K562 (cell line): ENCODE measurements around the gene RNU2-63P. TPM values are rescaled to one million over a fixed set of nuclear protein-coding genes. Genes with fewer than 3 reads are reported as not detected.

Source experiments
- ATAC-seq: fragments of 200-7000 bp; cut with Tn5 transposase; 3 replicates; pipeline ENCODE4 v1.9.1; 2020; ENCODE audit warnings: moderate library complexity
- BruUV-seq: library from RNA; stranded (reverse); fragments of 400-500 nt; replicated peaks from 2 replicates; lab custom pipeline; 2021; lab: Mats Ljungman, UMichigan
- CTCF ChIA-PET: fragments of 300-600 bp; formaldehyde crosslinking; extraction: SDS; loops from one replicate; lab custom pipeline; 2021; ENCODE audit warnings: low intra/inter-chr PET ratio; lab: Yijun Ruan, JAX
- POLR2A ChIA-PET: fragments of 300-600, 350-650 bp; sonication (Branson Sonifier 250); formaldehyde crosslinking; extraction: SDS; loops from one replicate; lab custom pipeline; 2021; ENCODE audit warnings: antibody characterized with exemption, inconsistent platforms; lab: Yijun Ruan, JAX
- DNase-seq, 4 experiments: peaks; one replicate each; pipeline versions ENCODE4 v3.0.0 to v3.0.0-alpha.2; 2011 to 2018; ENCODE audit warnings: low spot score in 3 of 4, mixed read lengths in 3 of 4; ENCODE audit errors: extremely low read depth in 1 of 4
- FAIRE-seq: peaks from 2 replicates; lab custom pipeline; 2011; peaks lifted over from hg19 to GRCh38; lab: Jason Lieb, UNC
- H2AFZ ChIP-seq: 2 replicates; pipeline ENCODE4 v1.6.0; 2011; ENCODE audit warnings: low read depth, low read length, control low read depth, inconsistent platforms
- H3K27ac ChIP-seq: fragments of 200-600 bp; 3 replicates; pipeline ENCODE4 v1.8.0; 2011; ENCODE audit warnings: low read depth, mild to moderate bottlenecking, control low read depth, inconsistent platforms, low read length, moderate library complexity, mixed read lengths; ENCODE audit errors: extremely low read depth
- H3K27me3 ChIP-seq, 2 experiments: fragments of 300-600 bp in 1 of 2; 2 replicates in 1 of 2; 3 replicates in 1 of 2; pipeline versions ENCODE4 v1.6.0 to v1.8.0; 2011; ENCODE audit warnings: inconsistent platforms in 2 of 2, low read length in 2 of 2, mild to moderate bottlenecking in 1 of 2, mixed read lengths in 1 of 2, moderate library complexity in 1 of 2; ENCODE audit not compliant: control insufficient read depth in 2 of 2, insufficient read depth in 2 of 2
- H3K36me3 ChIP-seq: fragments of 300-600 bp; 3 replicates; pipeline ENCODE4 v1.8.0; 2011; ENCODE audit warnings: mild to moderate bottlenecking, low read length, inconsistent platforms; ENCODE audit not compliant: control insufficient read depth, insufficient read depth
- H3K4me1 ChIP-seq, 2 experiments: fragments of 200-600 bp in 1 of 2; replicated peaks in 1 of 2; 2 replicates in 1 of 2; 3 replicates in 1 of 2; pipeline versions ENCODE4 v1.5.1 to v1.8.0; 2011; ENCODE audit warnings: inconsistent platforms in 2 of 2, low read length in 2 of 2, mild to moderate bottlenecking in 1 of 2, mixed read lengths in 1 of 2, moderate library complexity in 1 of 2; ENCODE audit not compliant: control insufficient read depth in 2 of 2, insufficient read depth in 2 of 2
- H3K4me2 ChIP-seq: 2 replicates; pipeline ENCODE4 v1.6.1; 2011; ENCODE audit warnings: low read length, control low read depth, inconsistent platforms, mixed read lengths; ENCODE audit not compliant: insufficient read depth
- H3K4me3 ChIP-seq: fragments of 200-600 bp; sonication (generic), shearing (Covaris generic); 2 replicates; pipeline ENCODE4 v1.5.1; 2016; ENCODE audit warnings: control low read depth, inconsistent platforms
- H3K79me2 ChIP-seq: fragments of 200-600 bp; 3 replicates; pipeline ENCODE4 v1.8.0; 2011; ENCODE audit warnings: low read length, inconsistent platforms; ENCODE audit not compliant: control insufficient read depth, insufficient read depth
- H3K9ac ChIP-seq, 2 experiments: 2 replicates each; pipeline versions ENCODE4 v1.6.0 to v1.6.1; 2011; ENCODE audit warnings: low read depth in 2 of 2, low read length in 2 of 2, control low read depth in 1 of 2, inconsistent platforms in 1 of 2, mild to moderate bottlenecking in 1 of 2, mixed read lengths in 1 of 2; ENCODE audit not compliant: insufficient read depth in 1 of 2
- H3K9me1 ChIP-seq: one replicate; pipeline ENCODE4 v1.6.0; 2011; ENCODE audit warnings: inconsistent platforms, mild to moderate bottlenecking, low read length, moderate library complexity; ENCODE audit not compliant: control insufficient read depth, insufficient read depth
- H3K9me3 ChIP-seq: replicated peaks from 2 replicates; pipeline ENCODE4 v1.5.1; 2011; ENCODE audit warnings: low read depth, low read length, inconsistent platforms; ENCODE audit not compliant: control insufficient read depth, insufficient read depth
- H4K20me1 ChIP-seq: replicated peaks from 2 replicates; pipeline ENCODE4 v1.6.1; 2011; ENCODE audit warnings: low read length, inconsistent platforms, mixed read lengths; ENCODE audit not compliant: control insufficient read depth, insufficient read depth
- KHSRP ChIP-seq: fragments of 450-650 bp; IDR thresholded peaks from 2 replicates; pipeline ENCODE4 v1.6.1; 2017
- MED1 ChIP-seq: sonication (generic); formaldehyde crosslinking; IDR thresholded peaks from 2 replicates; pipeline ENCODE4 v1.8.1; 2023; ENCODE audit warnings: missing genetic modification reagents, borderline replicate concordance
- NCOA1 ChIP-seq: fragments of 450-650 bp; IDR thresholded peaks from 2 replicates; pipeline ENCODE4 v1.6.1; 2016; ENCODE audit warnings: low read depth
- NFE2 ChIP-seq: IDR thresholded peaks from 2 replicates; pipeline ENCODE4 v1.6.1; 2014; ENCODE audit warnings: antibody characterized with exemption, low read depth
- SMAD1 ChIP-seq: fragments of 150-350 bp; IDR thresholded peaks from 2 replicates; pipeline ENCODE4 v1.6.1; 2014; ENCODE audit warnings: low read length, low read depth; ENCODE audit not compliant: partially characterized antibody
- ZFP1 ChIP-seq: fragments of 450-650 bp; formaldehyde crosslinking; IDR thresholded peaks from 2 replicates; pipeline ENCODE4 v1.4.0; 2020; ENCODE audit warnings: mild to moderate bottlenecking, mixed read lengths
- ZNF354B ChIP-seq: fragments of 250-450 bp; sonication (Bioruptor Pico); IDR thresholded peaks from 2 replicates; pipeline ENCODE4 v1.4.0; 2020
- WGBS: fragments of 100-300 bp; shearing (Covaris generic); methylation state at CpG from one replicate; pipeline ENCODE4 v1.1.6; 2016; ENCODE audit warnings: low coverage, mixed read lengths; ENCODE audit not compliant: insufficient coverage; ENCODE audit errors: missing lambda C conversion rate; 5-methylcytosine and 5-hydroxymethylcytosine counted together
- in situ Hi-C: fragments of 300-500 bp; cut with MboI; formaldehyde crosslinking; loops from 4 replicates; pipeline ENCODE4 v1.15.0; 2018; ENCODE audit warnings: inconsistent platforms, mixed read lengths
- intact Hi-C: fragments of 100-400 bp; cut with micrococcal nuclease; formaldehyde crosslinking; loops from 2 replicates; pipeline ENCODE4 v1.14.2; 2022
- polyA plus RNA-seq, 8 experiments: library from polyadenylated mRNA; depleted of rRNA in 4 of 8; stranded (reverse) in 5 of 8; unstranded in 3 of 8; fragments of >200 nt; fragmentation: Nextera tagmentation in 2 of 8; fragmentation: Illumina TruSeq in 1 of 8; extraction: Ambion mirVana in 2 of 8; extraction: Trizol in 1 of 8; gene quantifications; 2 replicates each; pipeline versions ENCODE4 v1.2.1 to v1.2.3, GENCODE V29; 2011 to 2014; ENCODE audit warnings: inconsistent platforms in 1 of 8, missing spikeins in 1 of 8
- total RNA-seq, 7 experiments: library from RNA; depleted of rRNA in 6 of 7; stranded (reverse); fragments of >200 nt in 6 of 7; fragmentation: Illumina TruSeq in 2 of 7; extraction: Trizol in 2 of 7; gene quantifications; 2 replicates each; pipeline versions ENCODE4 v1.2.1 to v1.2.3, GENCODE V29; 2011 to 2021; ENCODE audit warnings: low replicate concordance in 1 of 7
- TF ChIP-seq, protein P1 (sequence below), 2 experiments: fragments of 450-650 bp in 1 of 2; sonication (generic) in 1 of 2; formaldehyde crosslinking in 1 of 2; IDR thresholded peaks in 1 of 2; conservative IDR thresholded peaks in 1 of 2; 2 replicates each; pipeline versions ENCODE4 v1.6.1 to v1.8.1; 2016 to 2023; ENCODE audit warnings: mild to moderate bottlenecking in 2 of 2, moderate library complexity in 2 of 2, inconsistent platforms in 1 of 2, missing genetic modification reagents in 1 of 2
- TF ChIP-seq, protein P2 (sequence below): fragments of 250-450 bp; sonication (Bioruptor Pico); IDR thresholded peaks from 2 replicates; pipeline ENCODE4 v1.5.1; 2021; ENCODE audit warnings: mild to moderate bottlenecking

RNU2-63P gene
- total and polyA plus RNA-seq, 9 of the 15 experiments (the other 6 are each of a cell fraction or from before 2014, with no cell fraction given) = 5.8 to 253 (median 169) TPM; not detected in 4

DNA sequence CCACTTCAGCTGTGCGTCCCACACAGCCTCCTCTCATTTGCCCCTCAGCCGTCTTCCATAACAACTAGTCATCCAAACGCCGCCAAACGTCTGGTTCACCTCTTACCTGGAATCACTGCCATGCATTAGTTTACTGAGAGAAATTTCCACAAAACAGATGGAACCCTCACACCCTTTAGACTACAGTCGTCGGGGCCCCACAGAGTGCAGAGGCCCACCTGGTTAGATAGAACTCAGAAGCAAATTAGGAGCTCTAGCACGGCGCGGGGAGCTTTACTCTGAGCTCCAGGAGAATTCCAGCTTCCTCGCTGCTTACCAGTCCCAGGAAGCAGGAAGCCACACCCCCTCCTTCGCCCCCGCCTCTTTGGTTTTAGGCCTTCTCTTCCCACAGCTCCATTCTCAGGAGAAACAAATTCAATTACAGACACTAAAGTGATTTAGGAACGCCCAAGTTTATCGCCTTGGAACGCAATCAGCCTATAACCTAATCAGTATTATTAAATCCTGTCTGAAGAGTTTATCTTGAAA lies 9.4 kb downstream of the RNU2-63P start:
- WGBS = 65% methylated on average over 16 of the region's 16 CpGs
- Histone ChIP-seq H3K27me3 (no peaks in the 10 kb centered on the region), H4K20me1 (no peaks in the 10 kb centered on the region), H3K9me3 (no peaks in the 10 kb centered on the region), H3K4me3 (no peak overlapping the region), H3K4me1 (peaks cover 0 to 6% of the 10 kb centered on the region in 2 experiments; a peak in 2 of 5 replicates), H3K4me2 (no peak overlapping the region), H2AFZ (no peak overlapping the region), H3K9ac (no peak overlapping the region), H3K36me3 (no peaks in the 10 kb centered on the region), H3K79me2 (no peaks in the 10 kb centered on the region), H3K9me1 (no peaks in the 10 kb centered on the region), H3K27ac (no peak overlapping the region)
- ChIA-PET CTCF (no interaction called here), POLR2A (interaction anchor here (0.7 to 5.0 kb wide), 2 partner anchors 10 to 244 kb away, joined by 3 to 24 read pairs; partner anchors contain the start of gene RNU2-63P)
- in situ Hi-C loops = loop anchor here (25.0 kb wide), 2 partner anchors 520 to 770 kb away; no protein-coding TSS in a partner anchor
- no peak for FAIRE-seq
- no TSS peak for BruUV-seq
- ATAC-seq = no peak
- DNase-seq = no peak
- TF ChIP-seq SMAD1 (no peak), KHSRP (no peak), ZFP1 (CRISPR knock-in tag) (no peak), NFE2 (no peak), ZNF354B (CRISPR knock-in tag) (no peak)
- intact Hi-C loops = no loop called here

DNA sequence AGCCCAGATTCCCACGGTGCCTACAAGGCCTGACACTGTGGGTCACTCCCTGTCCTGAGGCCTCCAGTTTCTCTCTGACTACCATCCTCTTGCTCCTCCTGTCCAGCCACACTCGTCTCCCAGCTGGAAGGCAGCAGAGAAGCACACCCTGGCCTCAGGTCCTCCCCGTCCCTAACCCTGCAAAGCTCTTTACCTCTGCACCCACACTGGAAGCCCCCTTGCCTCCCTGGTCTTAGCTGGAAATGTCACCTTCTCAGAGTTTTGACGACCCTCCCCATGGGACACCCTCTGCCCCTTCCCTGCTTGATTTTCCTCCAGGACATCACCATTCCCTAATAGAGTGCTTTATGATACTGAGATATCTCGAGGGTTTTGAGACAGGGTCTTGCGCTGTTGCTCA lies 10.6 kb downstream of the RNU2-63P start:
- BruUV-seq = no TSS peak
- intact Hi-C loops = no loop called here
- in situ Hi-C loops = loop anchor here (25.0 kb wide), 2 partner anchors 518 to 768 kb away; no protein-coding TSS in a partner anchor
- Histone ChIP-seq H3K27me3 (no peaks in the 10 kb centered on the region), H3K9ac (no peak overlapping the region), H3K4me1 (peaks cover 0 to 6% of the 10 kb centered on the region in 2 experiments; a peak in 2 of 5 replicates), H3K36me3 (no peaks in the 10 kb centered on the region), H3K79me2 (no peaks in the 10 kb centered on the region), H3K9me1 (no peaks in the 10 kb centered on the region), H3K27ac (no peak overlapping the region), H3K4me2 (no peak overlapping the region), H2AFZ (no peak overlapping the region), H4K20me1 (no peaks in the 10 kb centered on the region), H3K4me3 (no peak overlapping the region), H3K9me3 (no peaks in the 10 kb centered on the region)
- CTCF ChIA-PET = no interaction called here
- FAIRE-seq = no peak
- 26% methylated on average over 6 of the region's 6 CpGs for WGBS
- no peak for ATAC-seq
- DNase-seq = no peak
- POLR2A ChIA-PET = interaction anchor here (0.6 to 5.0 kb wide), 3 partner anchors 9 to 16 kb away, joined by 3 to 24 read pairs (median 4); partner anchors contain the start of gene RNU2-63P
- TF ChIP-seq NCOA1 (no peak), MED1 (CRISPR knock-in tag) (no peak)
- TF ChIP-seq, protein P1, sequence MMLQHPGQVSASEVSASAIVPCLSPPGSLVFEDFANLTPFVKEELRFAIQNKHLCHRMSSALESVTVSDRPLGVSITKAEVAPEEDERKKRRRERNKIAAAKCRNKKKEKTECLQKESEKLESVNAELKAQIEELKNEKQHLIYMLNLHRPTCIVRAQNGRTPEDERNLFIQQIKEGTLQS (IDR thresholded peaks at IDR 0.05) = no peak
- TF ChIP-seq, protein P1 (CRISPR knock-in tag; conservative IDR thresholded peaks at IDR 0.05) = no peak
- TF ChIP-seq, protein P2, sequence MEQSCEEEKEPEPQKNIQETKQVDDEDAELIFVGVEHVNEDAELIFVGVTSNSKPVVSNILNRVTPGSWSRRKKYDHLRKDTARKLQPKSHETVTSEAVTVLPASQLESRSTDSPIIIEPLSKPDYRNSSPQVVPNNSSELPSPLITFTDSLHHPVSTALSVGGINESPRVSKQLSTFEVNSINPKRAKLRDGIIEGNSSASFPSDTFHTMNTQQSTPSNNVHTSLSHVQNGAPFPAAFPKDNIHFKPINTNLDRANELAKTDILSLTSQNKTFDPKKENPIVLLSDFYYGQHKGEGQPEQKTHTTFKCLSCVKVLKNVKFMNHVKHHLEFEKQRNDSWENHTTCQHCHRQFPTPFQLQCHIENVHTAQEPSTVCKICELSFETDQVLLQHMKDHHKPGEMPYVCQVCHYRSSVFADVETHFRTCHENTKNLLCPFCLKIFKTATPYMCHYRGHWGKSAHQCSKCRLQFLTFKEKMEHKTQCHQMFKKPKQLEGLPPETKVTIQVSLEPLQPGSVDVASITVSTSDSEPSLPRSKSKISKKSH (CRISPR knock-in tag) = no peak
